SU-DHL-6 (cell line): ENCODE measurements around the gene SNED1.

Source experiments
- H2AFZ ChIP-seq: fragments of 200-600 bp; sonication (generic); 2 replicates; pipeline ENCODE4 v1.6.1; 2014; ENCODE audit warnings: low read depth, mild to moderate bottlenecking, moderate library complexity, mixed read lengths, antibody characterized with exemption, low read length; ENCODE audit not compliant: severe bottlenecking
- H3F3A ChIP-seq: fragments of 200-600 bp; shearing (Covaris generic); 2 replicates; pipeline ENCODE4 v1.6.0; 2016; ENCODE audit warnings: antibody characterized with exemption, mild to moderate bottlenecking; ENCODE audit not compliant: insufficient read depth
- H3K27ac ChIP-seq: fragments of 200-600 bp; sonication (generic); 2 replicates; pipeline ENCODE4 v1.5.1; 2016; ENCODE audit warnings: low read depth, mild to moderate bottlenecking, low read length, moderate library complexity, mixed read lengths
- H3K27me3 ChIP-seq: fragments of 200-600 bp; sonication (generic), shearing (Covaris generic); 2 replicates; pipeline ENCODE4 v1.6.0; 2014; ENCODE audit warnings: mild to moderate bottlenecking, low read length
- H3K36me3 ChIP-seq: fragments of 200-600 bp; sonication (generic); 2 replicates; pipeline ENCODE4 v1.6.1; 2014; ENCODE audit warnings: mild to moderate bottlenecking, low read length, mixed read lengths
- H3K4me2 ChIP-seq: fragments of 300-600, 200-600 bp; shearing (Covaris generic), sonication (generic); 2 replicates; pipeline ENCODE4 v1.6.0; 2014; ENCODE audit warnings: low read length, low read depth, mild to moderate bottlenecking; ENCODE audit not compliant: poor library complexity, severe bottlenecking
- H3K4me3 ChIP-seq: fragments of 200-600 bp; sonication (generic); 2 replicates; pipeline ENCODE4 v1.5.1; 2014; ENCODE audit warnings: antibody characterized with exemption, low read length, mild to moderate bottlenecking, mixed read lengths; ENCODE audit not compliant: insufficient read depth, poor library complexity, severe bottlenecking
- H3K79me2 ChIP-seq: fragments of 200-600 bp; sonication (generic); 2 replicates; pipeline ENCODE4 v1.6.1; 2014; ENCODE audit warnings: mild to moderate bottlenecking, low read length, moderate library complexity; ENCODE audit not compliant: insufficient read depth
- H3K9ac ChIP-seq: fragments of 200-600 bp; sonication (generic); 2 replicates; pipeline ENCODE4 v1.7.0; 2014; ENCODE audit warnings: mild to moderate bottlenecking, low read length
- H3K9me2 ChIP-seq: fragments of 200-600 bp; sonication (generic); replicated peaks from 2 replicates; pipeline ENCODE4 v1.6.1; 2014; ENCODE audit warnings: low read length; ENCODE audit not compliant: insufficient read depth
- H3K9me3 ChIP-seq: fragments of 200-600 bp; sonication (generic); 2 replicates; pipeline ENCODE4 v1.6.1; 2014; ENCODE audit warnings: low read length, mixed read lengths; ENCODE audit not compliant: insufficient read depth
- H4K20me1 ChIP-seq: fragments of 200-600 bp; sonication (generic); 2 replicates; pipeline ENCODE4 v1.6.1; 2014; ENCODE audit warnings: low read depth, mild to moderate bottlenecking, antibody characterized with exemption, low read length, moderate library complexity, mixed read lengths
- EZH2phosphoT487 ChIP-seq: fragments of 200-600 bp; sonication (generic), shearing (Covaris generic); conservative IDR thresholded peaks from 2 replicates; pipeline ENCODE4 v1.6.1; 2018; ENCODE audit warnings: mild to moderate bottlenecking, antibody characterized with exemption, low read length, moderate library complexity, mixed read lengths
- TF ChIP-seq, protein P1 (sequence below): fragments of 200-600 bp; sonication (generic); IDR thresholded peaks from one replicate; pipeline ENCODE4 v1.5.1; 2017; ENCODE audit warnings: antibody characterized with exemption, mild to moderate bottlenecking, low read length, moderate library complexity; ENCODE audit not compliant: insufficient read depth, poor library complexity, severe bottlenecking

The SNED1 gene

DNA sequence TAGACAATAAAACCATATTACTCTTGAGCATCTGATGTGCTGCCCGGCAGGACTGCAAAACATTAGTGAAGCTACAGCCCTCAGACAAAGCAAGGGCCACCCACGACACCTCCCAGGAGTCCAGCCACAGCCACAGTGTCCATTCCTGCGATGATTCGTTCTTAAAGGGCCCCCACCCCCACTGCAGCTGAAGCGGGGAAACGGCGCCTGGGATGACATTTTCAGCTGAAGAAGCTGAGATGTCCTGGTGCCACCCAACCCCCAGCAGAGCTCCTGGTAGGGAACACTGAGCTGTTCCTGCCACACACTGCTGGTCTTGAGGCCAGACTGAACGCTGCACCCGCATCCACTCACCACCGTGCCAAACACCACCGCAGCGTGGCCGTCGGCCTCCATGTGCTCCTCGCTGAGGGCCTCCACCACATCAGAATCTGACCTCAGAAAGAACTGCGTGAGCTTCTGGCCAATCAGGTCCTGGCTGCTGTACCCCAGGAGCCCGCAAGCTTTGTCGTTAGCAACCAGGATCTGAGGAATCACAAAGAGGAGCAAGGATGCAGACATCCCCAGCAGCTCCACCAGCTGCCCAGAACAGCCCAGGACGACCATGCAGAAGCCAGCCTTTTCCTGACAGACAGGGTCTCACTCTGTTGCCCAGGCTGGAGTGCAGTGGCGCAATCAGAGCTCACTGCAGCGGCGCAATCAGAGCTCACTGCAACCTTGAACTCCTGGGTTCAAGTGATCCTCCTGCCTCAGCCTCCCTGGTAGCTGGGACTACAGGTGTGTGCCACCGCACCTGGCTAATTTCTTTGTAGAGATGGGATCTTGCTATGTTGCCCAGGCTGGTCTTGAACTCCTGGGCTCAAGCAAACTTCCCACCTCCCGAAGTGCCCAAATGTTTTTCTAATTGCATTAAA lies 141.4 kb downstream of the SNED1 start:
- no peaks in the 10 kb centered on the region for H3K27me3 ChIP-seq
- no peak overlapping the region for H3K4me3 ChIP-seq
- H3F3A ChIP-seq: no peaks in the 10 kb centered on the region
- H3K9me2 ChIP-seq: no peaks in the 10 kb centered on the region
- no peak overlapping the region for H2AFZ ChIP-seq
- H3K9ac ChIP-seq: no peak overlapping the region
- no peak overlapping the region for H3K4me2 ChIP-seq
- H3K79me2 ChIP-seq: no peaks in the 10 kb centered on the region
- no peaks in the 10 kb centered on the region for H4K20me1 ChIP-seq
- no peaks in the 10 kb centered on the region for H3K9me3 ChIP-seq
- no peaks in the 10 kb centered on the region for H3K36me3 ChIP-seq
- no peak for TF ChIP-seq EZH2phosphoT487
- no peak overlapping the region for H3K27ac ChIP-seq

DNA sequence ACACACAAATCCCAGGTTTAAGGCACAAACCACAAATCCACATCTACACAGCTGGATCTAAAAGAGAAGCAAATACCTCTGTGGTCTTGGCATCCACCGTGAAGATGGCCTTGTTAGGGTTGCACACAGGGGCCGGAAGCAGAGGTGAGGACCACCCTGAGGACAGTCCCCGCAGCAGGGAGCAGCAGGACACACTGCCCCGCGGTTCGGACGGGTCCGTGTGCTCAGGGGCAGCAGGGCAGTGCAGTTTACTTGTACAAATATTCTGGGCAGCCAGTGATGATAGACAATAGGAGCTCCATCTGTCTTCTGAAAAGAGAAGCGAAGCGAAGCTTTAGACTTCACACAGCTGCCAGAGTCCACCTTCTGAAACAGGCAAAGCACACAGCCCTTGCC lies 142.0 kb downstream of the SNED1 start:
- Histone ChIP-seq H3K9me2 (no peaks in the 10 kb centered on the region), H3K27ac (no peak overlapping the region), H4K20me1 (no peaks in the 10 kb centered on the region), H3F3A (no peaks in the 10 kb centered on the region), H2AFZ (no peak overlapping the region), H3K27me3 (no peaks in the 10 kb centered on the region), H3K36me3 (no peaks in the 10 kb centered on the region), H3K4me3 (no peak overlapping the region), H3K79me2 (no peaks in the 10 kb centered on the region), H3K4me2 (no peak overlapping the region), H3K9me3 (no peaks in the 10 kb centered on the region), H3K9ac (no peak overlapping the region)
- no peak for TF ChIP-seq EZH2phosphoT487
- TF ChIP-seq, protein P1, sequence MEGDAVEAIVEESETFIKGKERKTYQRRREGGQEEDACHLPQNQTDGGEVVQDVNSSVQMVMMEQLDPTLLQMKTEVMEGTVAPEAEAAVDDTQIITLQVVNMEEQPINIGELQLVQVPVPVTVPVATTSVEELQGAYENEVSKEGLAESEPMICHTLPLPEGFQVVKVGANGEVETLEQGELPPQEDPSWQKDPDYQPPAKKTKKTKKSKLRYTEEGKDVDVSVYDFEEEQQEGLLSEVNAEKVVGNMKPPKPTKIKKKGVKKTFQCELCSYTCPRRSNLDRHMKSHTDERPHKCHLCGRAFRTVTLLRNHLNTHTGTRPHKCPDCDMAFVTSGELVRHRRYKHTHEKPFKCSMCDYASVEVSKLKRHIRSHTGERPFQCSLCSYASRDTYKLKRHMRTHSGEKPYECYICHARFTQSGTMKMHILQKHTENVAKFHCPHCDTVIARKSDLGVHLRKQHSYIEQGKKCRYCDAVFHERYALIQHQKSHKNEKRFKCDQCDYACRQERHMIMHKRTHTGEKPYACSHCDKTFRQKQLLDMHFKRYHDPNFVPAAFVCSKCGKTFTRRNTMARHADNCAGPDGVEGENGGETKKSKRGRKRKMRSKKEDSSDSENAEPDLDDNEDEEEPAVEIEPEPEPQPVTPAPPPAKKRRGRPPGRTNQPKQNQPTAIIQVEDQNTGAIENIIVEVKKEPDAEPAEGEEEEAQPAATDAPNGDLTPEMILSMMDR: no peak

DNA sequence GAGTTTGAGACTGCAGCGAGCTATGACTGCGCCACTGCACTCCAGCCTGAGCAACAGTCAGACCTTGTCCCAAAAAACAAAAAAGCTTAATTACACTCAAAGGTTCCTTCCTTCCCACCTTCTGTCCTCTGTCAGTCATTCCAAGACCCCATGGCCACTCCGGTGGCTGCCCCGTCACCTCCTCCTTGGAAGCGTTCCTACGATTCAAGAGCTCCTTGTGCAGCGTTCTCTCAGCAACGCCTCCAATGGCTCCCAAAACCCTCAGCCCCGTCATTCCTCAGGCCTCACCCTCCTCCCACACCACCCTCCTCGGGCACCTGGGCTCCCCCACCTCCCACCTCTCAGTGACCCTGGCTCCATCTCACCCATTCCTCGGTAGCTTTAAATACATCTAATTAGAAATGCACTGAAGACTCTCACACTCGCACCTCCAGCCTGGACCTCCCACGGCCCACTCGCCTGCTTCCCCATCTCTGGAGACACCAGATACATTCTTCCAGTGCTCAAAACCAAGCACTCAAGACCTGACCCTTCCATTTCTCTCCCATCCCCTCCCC lies 142.9 kb downstream of the SNED1 start:
- TF ChIP-seq EZH2phosphoT487: no peak
- TF ChIP-seq, protein P1: no peak
- no peaks in the 10 kb centered on the region for H3F3A ChIP-seq
- no peak overlapping the region for H3K4me2 ChIP-seq
- no peak overlapping the region for H3K4me3 ChIP-seq
- H3K27ac ChIP-seq: no peak overlapping the region
- H3K9me2 ChIP-seq: no peaks in the 10 kb centered on the region
- no peak overlapping the region for H3K9ac ChIP-seq
- H3K36me3 ChIP-seq: no peaks in the 10 kb centered on the region
- H4K20me1 ChIP-seq: no peaks in the 10 kb centered on the region
- H3K27me3 ChIP-seq: no peaks in the 10 kb centered on the region
- no peak overlapping the region for H2AFZ ChIP-seq
- no peaks in the 10 kb centered on the region for H3K9me3 ChIP-seq
- peaks cover 5% of the 10 kb centered on the region; the same call in 1 of the 2 replicates for H3K79me2 ChIP-seq

DNA sequence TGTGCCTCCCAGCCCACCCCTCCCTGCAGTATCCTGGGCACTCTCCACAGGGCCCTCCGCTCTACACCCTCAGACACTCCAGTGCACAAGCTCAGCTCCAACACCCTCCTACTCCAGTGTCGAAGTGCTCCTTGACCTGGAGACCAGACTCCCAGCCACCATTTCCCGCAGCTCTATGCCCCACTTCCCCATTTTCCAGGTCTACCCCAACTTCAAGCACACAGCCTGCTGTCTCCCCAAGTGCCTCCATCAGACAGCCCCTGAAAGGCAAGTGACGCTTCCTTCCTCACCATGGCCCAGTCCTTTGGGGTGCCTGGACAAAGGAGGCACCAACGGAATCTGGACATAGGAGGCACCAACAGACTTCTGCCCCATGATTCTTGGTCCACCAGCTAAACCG lies 143.6 kb downstream of the SNED1 start:
- Histone ChIP-seq H3K27me3 (no peaks in the 10 kb centered on the region), H4K20me1 (0 out of 2 replicates have a peak, but pooled peaks cover 4% of the 10 kb centered on the region), H3K4me3 (no peak overlapping the region), H3K79me2 (peaks cover 12% of the 10 kb centered on the region; the same call in 1 of the 2 replicates), H3K9me3 (no peaks in the 10 kb centered on the region), H3K4me2 (no peak overlapping the region), H3K36me3 (no peaks in the 10 kb centered on the region), H2AFZ (no peak overlapping the region), H3F3A (0 out of 2 replicates have a peak, but pooled peaks cover 5% of the 10 kb centered on the region), H3K27ac (no peak overlapping the region), H3K9me2 (no peaks in the 10 kb centered on the region), H3K9ac (no peak overlapping the region)
- TF ChIP-seq, protein P1: no peak
- TF ChIP-seq EZH2phosphoT487: no peak
